NCI-H1417 (cell line): Measurements from ENCODE around the gene UBR4.

Experiments used
- DNase-seq, 3 experiments: peaks; one replicate each; lab custom pipeline; 2025; lab: John Stamatoyannopoulos, UW

The UBR4 gene

GRCh38 chr1:19035377-19036040 is 174.6 kb downstream of the UBR4 start:
- no peak for DNase-seq

DNA sequence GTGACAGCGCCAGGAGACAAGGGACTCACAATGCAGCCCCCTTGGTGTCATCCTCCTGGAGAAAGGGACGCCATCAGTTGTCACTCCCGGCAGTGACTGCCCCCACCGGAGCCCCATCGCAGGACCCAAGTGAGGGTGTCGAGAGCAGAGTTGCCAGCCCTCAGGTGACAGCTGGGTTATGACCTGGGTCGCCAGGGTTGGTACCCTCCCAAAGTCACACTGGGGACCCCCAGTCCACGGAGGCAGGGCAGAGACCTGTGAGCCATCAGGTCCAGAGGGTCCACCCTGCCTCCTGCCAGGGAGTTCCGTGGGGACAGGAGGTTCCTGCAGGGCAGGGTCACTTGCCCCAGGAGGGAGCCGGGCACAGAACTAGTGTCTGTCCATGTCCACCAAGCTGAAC is 175.3 kb downstream of the UBR4 start:
- no peak for DNase-seq

GRCh38 chr1:19033926-19034680 is 176.0 kb downstream of the UBR4 start:
- DNase-seq = no peak

GRCh38 chr1:19033515-19033839 is 176.6 kb downstream of the UBR4 start:
- DNase-seq = no peak

GRCh38 chr1:19032701-19033514 is 177.2 kb downstream of the UBR4 start:
- DNase-seq = no peak

GRCh38 chr1:19032413-19032695 is 177.7 kb downstream of the UBR4 start:
- no peak for DNase-seq

DNA sequence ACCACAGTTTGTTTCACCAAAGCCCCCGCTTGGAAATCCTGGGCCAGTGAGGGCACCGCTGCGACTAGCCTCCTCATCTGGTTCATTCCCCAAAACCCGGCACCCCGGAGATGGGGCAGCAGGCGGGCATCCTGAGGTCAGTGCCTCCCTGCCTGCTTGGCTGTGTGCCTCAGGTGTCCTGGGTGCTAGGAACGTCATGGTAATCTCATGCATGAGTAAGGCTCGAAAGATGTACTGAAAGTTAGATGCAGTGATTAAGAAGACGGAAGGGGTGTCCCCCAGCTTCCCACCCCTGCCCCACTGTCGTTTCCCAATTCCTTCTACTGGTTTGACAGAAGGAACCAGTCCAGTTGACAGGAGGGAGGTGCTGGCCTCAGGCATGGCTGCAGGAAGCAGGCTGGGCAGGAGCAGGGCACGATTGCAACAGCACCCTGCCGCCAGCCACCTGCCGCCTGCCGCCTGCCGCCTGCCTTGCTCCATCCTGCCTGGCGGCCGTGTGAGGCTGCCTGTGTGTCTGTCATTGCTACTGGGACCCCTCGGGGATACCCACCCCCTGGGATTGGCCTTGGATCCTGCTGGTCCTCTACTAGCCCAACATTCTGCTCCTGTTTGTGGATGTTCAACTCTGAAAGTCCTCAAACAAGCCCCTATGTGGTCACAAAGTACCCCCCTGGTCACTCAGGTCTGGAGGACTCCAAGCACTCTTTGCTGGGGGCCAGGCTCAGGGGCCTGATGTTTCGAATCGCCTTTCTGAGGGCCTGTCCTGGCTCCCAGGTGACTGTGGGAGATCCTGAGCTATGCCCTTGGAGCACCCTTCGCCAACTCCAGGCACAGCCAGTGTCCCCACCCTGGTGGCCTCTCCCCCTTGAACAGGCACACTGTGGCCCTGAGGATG is 180.6 kb downstream of the UBR4 start:
- DNase-seq = peak in 2 of 3 experiments; percentile 5 to 6

- DNase-seq = no peak
Measured at GRCh38 chr1:19028546-19029129, 181.4 kb downstream of the UBR4 start.

DNA sequence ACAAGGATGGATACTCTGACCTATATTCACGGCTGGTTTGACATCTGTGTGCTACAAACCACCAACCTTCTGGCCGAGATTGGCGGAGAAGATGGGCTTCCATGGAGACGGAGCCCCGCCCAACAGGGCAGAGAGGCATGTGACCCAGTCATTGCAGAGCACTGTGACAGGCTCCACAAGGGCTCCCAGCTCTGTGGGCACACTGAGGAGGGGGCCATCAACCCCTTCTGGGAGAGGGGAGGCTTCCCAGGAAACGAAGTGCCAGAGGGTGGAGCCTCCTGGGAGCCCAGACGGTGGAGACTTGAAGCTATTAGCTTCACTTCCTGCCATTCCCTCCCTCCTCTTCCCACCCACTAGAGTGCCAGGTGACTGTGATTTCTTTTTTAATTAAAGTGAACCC is 182.0 kb downstream of the UBR4 start:
- DNase-seq = peak; percentile 40 to 87 (median 54)
